ENCODE data around the gene VIPR2.

Gene VIPR2

DNA sequence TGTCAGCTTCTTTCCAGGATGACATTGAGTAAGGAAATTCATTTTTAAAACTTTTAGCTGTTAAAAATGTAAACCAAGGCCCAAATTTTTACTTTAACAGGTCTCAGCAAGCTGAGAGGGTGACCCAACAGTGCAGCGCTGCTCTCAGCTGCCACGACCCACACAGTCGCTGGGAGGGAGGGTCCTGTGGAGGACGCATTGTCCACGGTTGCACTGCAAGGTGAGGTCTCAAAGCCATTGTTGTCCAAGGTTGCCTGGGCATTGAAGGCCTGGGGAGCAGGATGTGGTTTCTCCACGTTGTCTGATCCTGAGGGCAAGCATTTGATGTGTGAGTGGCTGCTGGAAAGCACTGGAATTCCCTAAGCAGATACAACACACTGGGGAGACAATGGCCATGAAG is 15.1 kb upstream of the VIPR2 start:
- no peak for DNase-seq
- H3K9me3 ChIP-seq, result no peaks in the 10 kb centered on the region
- TF ChIP-seq, protein P1, sequence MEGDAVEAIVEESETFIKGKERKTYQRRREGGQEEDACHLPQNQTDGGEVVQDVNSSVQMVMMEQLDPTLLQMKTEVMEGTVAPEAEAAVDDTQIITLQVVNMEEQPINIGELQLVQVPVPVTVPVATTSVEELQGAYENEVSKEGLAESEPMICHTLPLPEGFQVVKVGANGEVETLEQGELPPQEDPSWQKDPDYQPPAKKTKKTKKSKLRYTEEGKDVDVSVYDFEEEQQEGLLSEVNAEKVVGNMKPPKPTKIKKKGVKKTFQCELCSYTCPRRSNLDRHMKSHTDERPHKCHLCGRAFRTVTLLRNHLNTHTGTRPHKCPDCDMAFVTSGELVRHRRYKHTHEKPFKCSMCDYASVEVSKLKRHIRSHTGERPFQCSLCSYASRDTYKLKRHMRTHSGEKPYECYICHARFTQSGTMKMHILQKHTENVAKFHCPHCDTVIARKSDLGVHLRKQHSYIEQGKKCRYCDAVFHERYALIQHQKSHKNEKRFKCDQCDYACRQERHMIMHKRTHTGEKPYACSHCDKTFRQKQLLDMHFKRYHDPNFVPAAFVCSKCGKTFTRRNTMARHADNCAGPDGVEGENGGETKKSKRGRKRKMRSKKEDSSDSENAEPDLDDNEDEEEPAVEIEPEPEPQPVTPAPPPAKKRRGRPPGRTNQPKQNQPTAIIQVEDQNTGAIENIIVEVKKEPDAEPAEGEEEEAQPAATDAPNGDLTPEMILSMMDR (IDR thresholded peaks at IDR 0.05; ENCODE audit: low read depth, low read length), result no peak
- no peaks in the 10 kb centered on the region for H3K36me3 ChIP-seq
- no peaks in the 10 kb centered on the region for H3K4me1 ChIP-seq
- no peaks in the 10 kb centered on the region for H3K27me3 ChIP-seq
- no peak overlapping the region for H3K4me3 ChIP-seq (ENCODE audit: low read depth, low read length)

DNA sequence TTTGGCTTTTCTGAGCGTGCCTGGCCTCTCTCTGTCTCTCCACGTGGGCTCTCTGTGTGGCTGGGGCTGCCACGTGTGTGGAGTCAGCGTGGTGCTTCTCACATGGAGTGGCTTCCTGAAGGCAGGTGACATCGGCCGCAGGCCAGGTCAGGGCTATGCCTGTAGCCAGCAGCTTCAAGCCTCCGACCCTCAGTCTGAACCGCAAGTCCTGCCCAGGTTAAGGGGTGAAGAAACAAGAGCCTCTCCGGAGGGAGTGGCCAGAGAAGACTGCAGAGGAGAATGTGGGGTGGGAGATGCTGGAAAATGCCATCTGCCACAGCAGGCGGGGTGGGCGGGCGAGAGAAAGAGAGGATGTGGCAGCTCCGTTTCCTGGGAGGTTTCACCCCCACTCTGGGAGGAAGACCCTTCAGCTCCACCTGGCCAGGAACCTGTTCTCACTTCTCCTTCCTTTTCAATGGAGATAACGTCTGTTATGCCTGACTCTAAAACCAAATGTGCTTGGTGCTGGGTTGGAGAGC is 14.3 kb upstream of the VIPR2 start:
- Histone ChIP-seq H3K4me3 (ENCODE audit: low read depth, low read length) (no peak overlapping the region), H3K27me3 (no peaks in the 10 kb centered on the region), H3K4me1 (no peaks in the 10 kb centered on the region), H3K36me3 (no peaks in the 10 kb centered on the region), H3K9me3 (no peaks in the 10 kb centered on the region)
- no peak for DNase-seq
- TF ChIP-seq, protein P1 (IDR thresholded peaks at IDR 0.05; ENCODE audit: low read depth, low read length), result no peak

- TF ChIP-seq, protein P1 (IDR thresholded peaks at IDR 0.05; ENCODE audit: low read depth, low read length), result no peak
- Histone ChIP-seq H3K4me3 (ENCODE audit: low read depth, low read length) (no peak overlapping the region), H3K9me3 (no peaks in the 10 kb centered on the region), H3K4me1 (no peaks in the 10 kb centered on the region), H3K36me3 (no peaks in the 10 kb centered on the region), H3K27me3 (no peaks in the 10 kb centered on the region)
- DNase-seq, result no peak
Measured at GRCh38 chr7:159158125-159158887, 13.6 kb upstream of the VIPR2 start.

DNA sequence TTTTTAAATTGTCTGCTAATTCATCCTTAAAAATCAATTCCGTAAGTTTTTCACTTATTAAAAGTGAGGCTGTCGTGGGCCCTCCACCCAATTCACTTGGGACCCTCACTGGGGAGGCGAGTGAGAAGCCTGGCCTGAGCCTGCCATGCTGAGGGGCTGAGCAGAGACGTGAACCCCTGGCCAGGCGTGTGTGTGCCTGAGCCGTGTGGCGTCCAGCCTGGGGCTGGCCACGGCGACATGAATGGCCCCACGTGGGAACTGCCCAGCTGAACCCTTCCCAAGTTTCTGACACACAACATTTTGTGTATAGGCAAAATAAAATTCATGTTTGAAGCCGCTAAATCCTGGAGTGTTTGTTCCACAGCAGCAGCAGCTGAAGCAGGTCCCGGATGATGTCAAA is 13.0 kb upstream of the VIPR2 start:
- Histone ChIP-seq H3K4me1 (no peaks in the 10 kb centered on the region), H3K36me3 (no peaks in the 10 kb centered on the region), H3K4me3 (ENCODE audit: low read depth, low read length) (no peak overlapping the region), H3K9me3 (no peaks in the 10 kb centered on the region), H3K27me3 (no peaks in the 10 kb centered on the region)
- DNase-seq, result no peak
- TF ChIP-seq, protein P1 (IDR thresholded peaks at IDR 0.05; ENCODE audit: low read depth, low read length), result no peak

- Histone ChIP-seq H3K9me3 (no peaks in the 10 kb centered on the region), H3K27me3 (no peaks in the 10 kb centered on the region), H3K36me3 (no peaks in the 10 kb centered on the region)
Measured at GRCh38 chr7:159156436-159157245, 12.0 kb upstream of the VIPR2 start.

More at GRCh38 chr7:159156436-159157245, 12.0 kb upstream of the VIPR2 start:
- TF ChIP-seq, protein P1 (IDR thresholded peaks at IDR 0.05; ENCODE audit: low read depth, low read length), result no peak
- no peak for DNase-seq
- Histone ChIP-seq H3K4me1 (no peaks in the 10 kb centered on the region), H3K4me3 (ENCODE audit: low read depth, low read length) (no peak overlapping the region)

Data from BE2C (cell line).